ENCODE results near the gene TSPAN9.

DNA sequence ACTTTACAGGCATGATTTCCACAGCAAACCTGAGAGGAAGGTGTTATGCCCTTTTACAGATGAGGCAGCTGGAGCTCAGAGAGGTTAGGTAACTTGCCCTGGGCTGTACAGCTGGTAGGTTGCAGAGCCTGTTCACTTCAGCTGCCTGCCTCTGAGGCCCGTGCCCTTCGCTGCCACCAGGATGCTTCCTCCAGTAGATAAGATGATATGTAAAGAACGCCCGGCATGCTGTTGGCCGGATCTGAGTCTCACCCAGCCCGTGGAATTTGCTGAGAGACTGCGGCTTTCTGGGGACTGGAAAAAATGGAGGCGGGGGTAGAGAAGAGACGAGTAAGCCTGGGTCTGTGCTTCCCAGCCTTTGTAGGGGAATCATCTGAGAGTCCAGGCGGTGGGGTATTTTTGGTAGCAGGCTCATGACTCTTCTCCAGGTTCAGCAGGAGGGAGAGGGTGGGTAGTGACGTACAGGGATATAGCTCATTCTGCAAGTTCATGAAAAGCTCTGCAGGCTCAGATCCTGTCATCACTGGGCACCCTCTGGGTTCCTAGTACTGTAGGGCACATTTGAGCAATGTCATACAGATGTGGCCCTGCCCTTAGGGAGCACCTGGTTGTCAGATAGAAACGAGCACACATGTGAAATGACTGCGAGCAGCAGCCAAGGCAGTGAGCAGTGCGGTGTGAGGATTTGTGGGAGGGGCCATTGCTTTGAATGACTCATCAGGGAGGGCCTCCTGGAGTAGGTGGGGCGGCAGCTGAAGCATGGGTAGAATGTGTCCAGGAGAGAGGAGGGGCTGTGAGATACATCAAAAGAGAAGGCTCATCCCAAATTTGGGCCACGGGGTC, 159.4 kb downstream of the TSPAN9 start:
- TF ChIP-seq, protein P1, sequence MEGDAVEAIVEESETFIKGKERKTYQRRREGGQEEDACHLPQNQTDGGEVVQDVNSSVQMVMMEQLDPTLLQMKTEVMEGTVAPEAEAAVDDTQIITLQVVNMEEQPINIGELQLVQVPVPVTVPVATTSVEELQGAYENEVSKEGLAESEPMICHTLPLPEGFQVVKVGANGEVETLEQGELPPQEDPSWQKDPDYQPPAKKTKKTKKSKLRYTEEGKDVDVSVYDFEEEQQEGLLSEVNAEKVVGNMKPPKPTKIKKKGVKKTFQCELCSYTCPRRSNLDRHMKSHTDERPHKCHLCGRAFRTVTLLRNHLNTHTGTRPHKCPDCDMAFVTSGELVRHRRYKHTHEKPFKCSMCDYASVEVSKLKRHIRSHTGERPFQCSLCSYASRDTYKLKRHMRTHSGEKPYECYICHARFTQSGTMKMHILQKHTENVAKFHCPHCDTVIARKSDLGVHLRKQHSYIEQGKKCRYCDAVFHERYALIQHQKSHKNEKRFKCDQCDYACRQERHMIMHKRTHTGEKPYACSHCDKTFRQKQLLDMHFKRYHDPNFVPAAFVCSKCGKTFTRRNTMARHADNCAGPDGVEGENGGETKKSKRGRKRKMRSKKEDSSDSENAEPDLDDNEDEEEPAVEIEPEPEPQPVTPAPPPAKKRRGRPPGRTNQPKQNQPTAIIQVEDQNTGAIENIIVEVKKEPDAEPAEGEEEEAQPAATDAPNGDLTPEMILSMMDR (IDR thresholded peaks at IDR 0.05; ENCODE audit: insufficient read depth, low read length, poor library complexity, severe bottlenecking), result no peak
- no peak for TF ChIP-seq EZH2phosphoT487 (conservative IDR thresholded peaks at IDR 0.05; ENCODE audit: low read length)

All from SU-DHL-6 (cell line).